Ishikawa (cell line): ENCODE results near the gene INCENP.

Experiments used
- CEBPB ChIP-seq: IDR thresholded peaks from 2 replicates; pipeline ENCODE4 v1.6.1; 2012
- CREB1 ChIP-seq: IDR thresholded peaks from 2 replicates; pipeline ENCODE4 v1.6.1; 2012; ENCODE audit warnings: low read depth
- EGR1 ChIP-seq: IDR thresholded peaks from 2 replicates; pipeline ENCODE4 v1.6.1; 2012
- EP300 ChIP-seq: IDR thresholded peaks from 2 replicates; pipeline ENCODE4 v1.6.1; 2012; ENCODE audit warnings: borderline replicate concordance
- FOXM1 ChIP-seq: IDR thresholded peaks from 2 replicates; pipeline ENCODE4 v1.6.1; 2012; ENCODE audit warnings: low read depth, borderline replicate concordance
- MAX ChIP-seq: IDR thresholded peaks from 2 replicates; pipeline ENCODE4 v1.6.1; 2012
- NFIC ChIP-seq: IDR thresholded peaks from 2 replicates; pipeline ENCODE4 v1.6.1; 2012
- RAD21 ChIP-seq: IDR thresholded peaks from 2 replicates; pipeline ENCODE4 v1.6.1; 2012; ENCODE audit warnings: low read depth
- REST ChIP-seq: IDR thresholded peaks from 2 replicates; pipeline ENCODE4 v1.6.1; 2012; ENCODE audit warnings: low read depth, mild to moderate bottlenecking
- TAF1 ChIP-seq: IDR thresholded peaks from 2 replicates; pipeline ENCODE4 v1.6.1; 2012; ENCODE audit warnings: low read depth, mild to moderate bottlenecking
- TCF12 ChIP-seq: IDR thresholded peaks from 2 replicates; pipeline ENCODE4 v1.6.1; 2012; ENCODE audit warnings: low read depth
- TEAD4 ChIP-seq: IDR thresholded peaks from 2 replicates; pipeline ENCODE4 v1.6.1; 2012
- USF1 ChIP-seq: IDR thresholded peaks from 2 replicates; pipeline ENCODE4 v1.6.1; 2012
- YY1 ChIP-seq: IDR thresholded peaks from 2 replicates; pipeline ENCODE4 v1.6.1; 2012; ENCODE audit warnings: low read depth
- ZBTB7A ChIP-seq: IDR thresholded peaks from 2 replicates; pipeline ENCODE4 v1.6.1; 2012; ENCODE audit warnings: low read depth

The INCENP gene

GRCh38 chr11:62142921-62143320 lies 19.1 kb downstream of the INCENP start:
- no peak for TF ChIP-seq RAD21
- TF ChIP-seq EGR1 = no peak
- TF ChIP-seq TCF12 = no peak
- TF ChIP-seq EP300 = no peak
- TF ChIP-seq CEBPB = no peak
- TF ChIP-seq ZBTB7A = no peak
- no peak for TF ChIP-seq MAX
- no peak for TF ChIP-seq NFIC

GRCh38 chr11:62143727-62144126 lies 19.9 kb downstream of the INCENP start:
- TF ChIP-seq USF1 = no peak
- no peak for TF ChIP-seq FOXM1
- TF ChIP-seq EP300 = no peak
- no peak for TF ChIP-seq NFIC
- no peak for TF ChIP-seq REST
- no peak for TF ChIP-seq MAX
- TF ChIP-seq TEAD4 = no peak
- TF ChIP-seq CEBPB = no peak
- TF ChIP-seq CREB1 = no peak
- TF ChIP-seq EGR1 = no peak

- TF ChIP-seq TAF1 (no peak), NFIC (no peak), EGR1 (no peak), CEBPB (no peak), TEAD4 (no peak), EP300 (no peak), REST (no peak), TCF12 (no peak), FOXM1 (no peak), USF1 (no peak), MAX (no peak), YY1 (no peak), ZBTB7A (no peak), RAD21 (no peak), CREB1 (no peak)
These were observed 20.9 kb downstream of the INCENP start for GRCh38 chr11:62144641-62145255.

GRCh38 chr11:62145261-62145871 lies 21.6 kb downstream of the INCENP start:
- TF ChIP-seq TCF12 = no peak
- no peak for TF ChIP-seq USF1
- no peak for TF ChIP-seq FOXM1
- no peak for TF ChIP-seq CREB1

GRCh38 chr11:62146476-62147200 lies 22.8 kb downstream of the INCENP start:
- TF ChIP-seq REST (no peak), TEAD4 (no peak), FOXM1 (no peak), ZBTB7A (no peak), NFIC (no peak), EP300 (no peak), TAF1 (no peak), EGR1 (no peak), CREB1 (no peak), TCF12 (no peak)
